HG02870 (cell line): ENCODE results near the gene ZSCAN23.
"Not testable (repeated sequence)": the region's sequence is repeated elsewhere in the genome, so short reads cannot be mapped to it uniquely, and the experiment has no call there.

Experiments
- ATAC-seq: cut with Tn5 transposase; IDR thresholded peaks from one replicate; pipeline ENCODE4 v1.9.1; 2021; ENCODE audit warnings: mild to moderate bottlenecking, moderate library complexity; ENCODE audit not compliant: unreplicated experiment

ZSCAN23 gene

GRCh38 chr6:28443112-28443773 is at the start of gene ZSCAN23:
Gene ZSCAN23 (minus strand): TSS chr6:28443491. CDS start chr6:28436266, 7,225 bp downstream.
- ATAC-seq: peak; percentile 88

GRCh38 chr6:28491984-28492317 is 48.7 kb upstream of the ZSCAN23 start:
- ATAC-seq: no peak

GRCh38 chr6:28490205-28490890 is 47.1 kb upstream of the ZSCAN23 start:
- no peak for ATAC-seq

- ATAC-seq: peak; percentile 65
Measured at GRCh38 chr6:28489366-28490204, 46.3 kb upstream of the ZSCAN23 start.

GRCh38 chr6:28488916-28489365 is 45.6 kb upstream of the ZSCAN23 start:
- ATAC-seq: no peak

- ATAC-seq: no peak
Measured at GRCh38 chr6:28486988-28487742, 43.9 kb upstream of the ZSCAN23 start.

- ATAC-seq: no peak
Measured at GRCh38 chr6:28486533-28486932, 43.2 kb upstream of the ZSCAN23 start.

- ATAC-seq: no peak
Measured at GRCh38 chr6:28485482-28485881, 42.2 kb upstream of the ZSCAN23 start.

GRCh38 chr6:28480253-28480932 is 37.1 kb upstream of the ZSCAN23 start:
- no peak for ATAC-seq

- no peak for ATAC-seq
Measured at GRCh38 chr6:28478518-28478917, 35.2 kb upstream of the ZSCAN23 start.

GRCh38 chr6:28474441-28475219 is 31.3 kb upstream of the ZSCAN23 start:
- no peak for ATAC-seq

- not testable (repeated sequence) for ATAC-seq
Measured at GRCh38 chr6:28469153-28469745, 26.0 kb upstream of the ZSCAN23 start.

- no peak for ATAC-seq
Measured at GRCh38 chr6:28468056-28468455, 24.8 kb upstream of the ZSCAN23 start.

GRCh38 chr6:28462401-28462800 is 19.1 kb upstream of the ZSCAN23 start:
- ATAC-seq: no peak

- ATAC-seq: no peak
Measured at GRCh38 chr6:28458568-28458967, 15.3 kb upstream of the ZSCAN23 start.

- no peak for ATAC-seq
Measured at GRCh38 chr6:28449056-28449455, 5.8 kb upstream of the ZSCAN23 start.

GRCh38 chr6:28447512-28447906 is 4.2 kb upstream of the ZSCAN23 start:
- not testable (repeated sequence) for ATAC-seq

GRCh38 chr6:28446818-28447511 is 3.7 kb upstream of the ZSCAN23 start:
- no peak for ATAC-seq

- ATAC-seq: not testable (repeated sequence)
Measured at GRCh38 chr6:28444759-28445158, 1.5 kb upstream of the ZSCAN23 start.
